KMS-11 (cell line): ENCODE results near the gene FGGY.

Experiments
- H2AFZ ChIP-seq: fragments of 200-600 bp; sonication (generic); 2 replicates; pipeline ENCODE4 v1.6.1; 2016; ENCODE audit warnings: antibody characterized with exemption, mixed run types, low read depth
- H3K27ac ChIP-seq: fragments of 200-600 bp; sonication (generic); 2 replicates; pipeline ENCODE4 v1.6.1; 2016; ENCODE audit warnings: mild to moderate bottlenecking, mixed run types
- H3K27me3 ChIP-seq: fragments of 200-600 bp; sonication (generic); 2 replicates; pipeline ENCODE4 v1.6.1; 2017; ENCODE audit warnings: mild to moderate bottlenecking, low read depth, mixed run types, moderate library complexity; ENCODE audit not compliant: insufficient read depth
- H3K36me3 ChIP-seq: fragments of 200-600 bp; sonication (generic); 2 replicates; pipeline ENCODE4 v1.6.1; 2017; ENCODE audit warnings: mild to moderate bottlenecking, mixed run types; ENCODE audit not compliant: insufficient read depth
- H3K4me1 ChIP-seq: fragments of 200-600 bp; sonication (generic); 2 replicates; pipeline ENCODE4 v1.6.1; 2016; ENCODE audit warnings: mild to moderate bottlenecking, low read depth, mixed run types; ENCODE audit not compliant: poor library complexity, severe bottlenecking
- H3K4me2 ChIP-seq: fragments of 200-600 bp; sonication (generic); 2 replicates; pipeline ENCODE4 v1.7.0; 2016; ENCODE audit warnings: mild to moderate bottlenecking, mixed run types
- H3K4me3 ChIP-seq: fragments of 200-600 bp; sonication (generic); IDR thresholded peaks from 2 replicates; pipeline ENCODE4 v1.6.1; 2017; ENCODE audit warnings: low read depth, low read length, mixed read lengths; ENCODE audit not compliant: insufficient read depth
- H3K79me2 ChIP-seq: fragments of 200-600 bp; sonication (generic); 2 replicates; pipeline ENCODE4 v1.6.1; 2016; ENCODE audit warnings: low read depth, mixed run types; ENCODE audit not compliant: insufficient read depth
- H3K9ac ChIP-seq: fragments of 200-600 bp; sonication (generic); 2 replicates; pipeline ENCODE4 v1.6.1; 2016; ENCODE audit warnings: mild to moderate bottlenecking, mixed run types
- H4K20me1 ChIP-seq: fragments of 200-600 bp; sonication (generic); 2 replicates; pipeline ENCODE4 v1.6.1; 2016; ENCODE audit warnings: mild to moderate bottlenecking, mixed run types; ENCODE audit not compliant: insufficient read depth
- CTCF ChIP-seq: fragments of 200-600 bp; sonication (generic); conservative IDR thresholded peaks from 2 replicates; pipeline ENCODE4 v1.6.1; 2017; ENCODE audit warnings: low read depth, mild to moderate bottlenecking, antibody characterized with exemption, low read length, moderate library complexity, mixed read lengths

Gene FGGY

GRCh38 chr1:59638231-59638711, 341.4 kb downstream of the FGGY start:
- Histone ChIP-seq H3K27ac (no peak overlapping the region), H3K9ac (no peak overlapping the region), H3K4me3 (no peak overlapping the region), H3K79me2 (no peaks in the 10 kb centered on the region), H3K4me2 (no peak overlapping the region), H3K27me3 (no peaks in the 10 kb centered on the region), H3K36me3 (no peaks in the 10 kb centered on the region), H3K4me1 (peaks cover 8% of the 10 kb centered on the region), H4K20me1 (no peaks in the 10 kb centered on the region), H2AFZ (no peak overlapping the region)
- no peak for TF ChIP-seq CTCF

GRCh38 chr1:59639266-59639665, 342.4 kb downstream of the FGGY start:
- H3K4me1 ChIP-seq: peaks cover 8% of the 10 kb centered on the region
- TF ChIP-seq CTCF: no peak
- no peaks in the 10 kb centered on the region for H3K36me3 ChIP-seq
- H3K4me3 ChIP-seq: no peak overlapping the region
- no peak overlapping the region for H3K4me2 ChIP-seq
- H4K20me1 ChIP-seq: no peaks in the 10 kb centered on the region
- no peak overlapping the region for H3K9ac ChIP-seq
- H2AFZ ChIP-seq: no peak overlapping the region
- H3K27ac ChIP-seq: no peak overlapping the region
- H3K79me2 ChIP-seq: no peaks in the 10 kb centered on the region
- H3K27me3 ChIP-seq: no peaks in the 10 kb centered on the region

- Histone ChIP-seq H3K27ac (no peak overlapping the region), H3K79me2 (no peaks in the 10 kb centered on the region), H3K4me3 (no peak overlapping the region), H4K20me1 (no peaks in the 10 kb centered on the region), H3K36me3 (no peaks in the 10 kb centered on the region), H3K27me3 (no peaks in the 10 kb centered on the region), H2AFZ (no peak overlapping the region), H3K4me2 (no peak overlapping the region), H3K9ac (no peak overlapping the region), H3K4me1 (peaks cover 8% of the 10 kb centered on the region)
- TF ChIP-seq CTCF: no peak
Observed at GRCh38 chr1:59640851-59641250, 344.0 kb downstream of the FGGY start.

- no peaks in the 10 kb centered on the region for H3K79me2 ChIP-seq
- H4K20me1 ChIP-seq: no peaks in the 10 kb centered on the region
- H3K9ac ChIP-seq: no peak overlapping the region
- H3K4me3 ChIP-seq: no peak overlapping the region
- H3K27me3 ChIP-seq: no peaks in the 10 kb centered on the region
- TF ChIP-seq CTCF: no peak
- H2AFZ ChIP-seq: no peak overlapping the region
- H3K36me3 ChIP-seq: no peaks in the 10 kb centered on the region
- H3K4me2 ChIP-seq: no peak overlapping the region
- H3K4me1 ChIP-seq: peaks cover 8% of the 10 kb centered on the region
- H3K27ac ChIP-seq: no peak overlapping the region
Observed at GRCh38 chr1:59641836-59642235, 344.9 kb downstream of the FGGY start.

GRCh38 chr1:59643526-59643925, 346.6 kb downstream of the FGGY start:
- Histone ChIP-seq H3K27ac (no peak overlapping the region), H3K4me3 (no peak overlapping the region), H4K20me1 (no peaks in the 10 kb centered on the region), H3K36me3 (no peaks in the 10 kb centered on the region), H3K9ac (no peak overlapping the region), H3K79me2 (no peaks in the 10 kb centered on the region), H3K27me3 (no peaks in the 10 kb centered on the region), H3K4me1 (peaks cover under 1% of the 10 kb centered on the region), H3K4me2 (no peak overlapping the region), H2AFZ (no peak overlapping the region)
- no peak for TF ChIP-seq CTCF
